DMS79 treated with DMSO at 0.1 percent for 48 hours (cell line): ENCODE measurements around the gene LMBRD1.

ENCODE experiments used
- DNase-seq: peaks from one replicate; lab custom pipeline; 2025; lab: John Stamatoyannopoulos, UW

The LMBRD1 gene

GRCh38 chr6:69631552-69632346, 165.1 kb downstream of the LMBRD1 start:
- no peak for DNase-seq

- no peak for DNase-seq
These were observed 166.0 kb downstream of the LMBRD1 start for GRCh38 chr6:69630767-69631166.

- DNase-seq, result no peak
These were observed 169.2 kb downstream of the LMBRD1 start for GRCh38 chr6:69627625-69628024.

- DNase-seq, result no peak
These were observed 171.9 kb downstream of the LMBRD1 start for GRCh38 chr6:69624944-69625343.
